Neutrophil (primary cell): ENCODE data around the gene PRPF38A.
A peak's percentile ranks its signal among the peaks of the same experiment; 100 is the strongest.

Experiments used
- H3K27ac ChIP-seq: fragments of 200-600 bp; sonication (generic); 2 replicates; pipeline ENCODE4 v1.5.1; 2016; ENCODE audit warnings: mild to moderate bottlenecking, moderate library complexity
- H3K27me3 ChIP-seq: fragments of 200-600 bp; sonication (generic); 2 replicates; pipeline ENCODE4 v1.6.0; 2016; ENCODE audit warnings: mild to moderate bottlenecking
- H3K36me3 ChIP-seq: fragments of 200-600 bp; sonication (generic); 2 replicates; pipeline ENCODE4 v1.5.1; 2017
- H3K4me1 ChIP-seq, 2 experiments: fragments of 200-600 bp in 1 of 2; sonication (generic) in 1 of 2; 1 replicate in 1 of 2; 2 replicates in 1 of 2; pipeline versions ENCODE4 v1.5.1 to v1.6.1; 2013 to 2016; ENCODE audit warnings: low read depth in 1 of 2, low read length in 1 of 2, mild to moderate bottlenecking in 1 of 2, moderate library complexity in 1 of 2; ENCODE audit not compliant: control insufficient read depth in 1 of 2, insufficient read depth in 1 of 2
- H3K4me3 ChIP-seq, 2 experiments: fragments of 200-600 bp in 1 of 2; sonication (generic) in 1 of 2; 1 replicate in 1 of 2; 2 replicates in 1 of 2; pipeline ENCODE4 v1.5.1; 2013 to 2016; ENCODE audit warnings: low read depth in 1 of 2, low read length in 1 of 2, mild to moderate bottlenecking in 1 of 2, moderate library complexity in 1 of 2
- H3K9me3 ChIP-seq: fragments of 200-600 bp; sonication (generic); 2 replicates; pipeline ENCODE4 v1.5.1; 2016
- CTCF ChIP-seq: fragments of 200-600 bp; sonication (generic); IDR thresholded peaks from 2 replicates; pipeline ENCODE4 v1.5.1; 2016; ENCODE audit warnings: antibody characterized with exemption

The PRPF38A gene

GRCh38 chr1:52403566-52404115, 761 bp upstream of the PRPF38A start:
- peak overlapping the region; percentile 88 to 96 for H3K4me3 ChIP-seq
- peaks cover 41 to 43% of the 10 kb centered on the region in 2 experiments for H3K4me1 ChIP-seq
- H3K9me3 ChIP-seq, result no peaks in the 10 kb centered on the region
- no peak for TF ChIP-seq CTCF
- peaks cover 26% of the 10 kb centered on the region for H3K36me3 ChIP-seq
- no peaks in the 10 kb centered on the region for H3K27me3 ChIP-seq
- H3K27ac ChIP-seq, result peak overlapping the region; percentile 89

- Histone ChIP-seq H3K4me3 (peak overlapping the region; percentile 88 to 96), H3K27me3 (no peaks in the 10 kb centered on the region), H3K9me3 (no peaks in the 10 kb centered on the region), H3K27ac (peak overlapping the region; percentile 89), H3K36me3 (peaks cover 35% of the 10 kb centered on the region), H3K4me1 (peaks cover 41 to 43% of the 10 kb centered on the region in 2 experiments)
- no peak for TF ChIP-seq CTCF
These were observed 555 bp downstream of the PRPF38A start for GRCh38 chr1:52404975-52405338.

GRCh38 chr1:52413410-52413989, 9.1 kb downstream of the PRPF38A start:
- Histone ChIP-seq H3K27ac (no peak overlapping the region), H3K27me3 (no peaks in the 10 kb centered on the region), H3K9me3 (no peaks in the 10 kb centered on the region), H3K4me3 (no peak overlapping the region), H3K4me1 (no peaks in the 10 kb centered on the region), H3K36me3 (peaks cover 94% of the 10 kb centered on the region)
- no peak for TF ChIP-seq CTCF

- Histone ChIP-seq H3K27ac (no peak overlapping the region), H3K27me3 (no peaks in the 10 kb centered on the region), H3K4me3 (no peak overlapping the region), H3K4me1 (no peaks in the 10 kb centered on the region), H3K36me3 (peaks cover 93% of the 10 kb centered on the region), H3K9me3 (no peaks in the 10 kb centered on the region)
- no peak for TF ChIP-seq CTCF
These were observed 10.5 kb downstream of the PRPF38A start for GRCh38 chr1:52414942-52415341.

GRCh38 chr1:52416811-52417210, 12.4 kb downstream of the PRPF38A start:
- TF ChIP-seq CTCF, result no peak
- H3K27me3 ChIP-seq, result no peaks in the 10 kb centered on the region
- H3K4me1 ChIP-seq, result no peaks in the 10 kb centered on the region
- no peaks in the 10 kb centered on the region for H3K9me3 ChIP-seq
- peaks cover 96% of the 10 kb centered on the region for H3K36me3 ChIP-seq
- no peak overlapping the region for H3K27ac ChIP-seq
- H3K4me3 ChIP-seq, result no peak overlapping the region
